Kasumi-1 (cell line): Measurements from ENCODE around the gene MORN2.

ENCODE experiments used
- DNase-seq, 2 experiments: peaks; one replicate each; lab custom pipeline; 2025; lab: John Stamatoyannopoulos, UW

The MORN2 gene

GRCh38 chr2:38875576-38876367 is at the start of gene MORN2, which contains the start of gene DHX57:
Gene MORN2 (plus strand): TSS chr2:38875976.
Gene DHX57 (minus strand): TSS chr2:38875934. CDS start chr2:38868405, 7,529 bp downstream.
- DNase-seq, result peak; percentile 69 to 73

- peak in 1 of 2 experiments; percentile 11 for DNase-seq
Measured at GRCh38 chr2:38827539-38828145, 48.1 kb upstream of the MORN2 start.

DNA sequence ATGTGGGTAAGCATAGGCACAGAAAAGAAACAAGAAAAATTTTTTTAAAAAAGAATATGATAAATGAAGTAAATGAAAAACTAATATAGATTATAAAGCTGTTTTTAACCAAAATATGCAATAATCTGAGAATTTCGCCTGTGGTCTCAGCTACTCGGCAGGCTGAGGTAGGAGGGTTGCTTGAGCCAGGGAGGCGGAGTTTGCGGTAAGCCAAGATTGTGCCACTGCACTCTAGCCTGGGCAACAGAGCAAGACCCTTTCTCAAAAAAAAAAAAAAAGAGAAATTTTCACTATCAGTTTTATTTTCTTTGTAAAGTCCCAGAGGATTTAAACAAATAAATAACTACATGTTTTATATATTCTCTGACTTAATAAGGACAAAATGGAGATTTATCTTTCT is 47.3 kb upstream of the MORN2 start:
- DNase-seq, result no peak

DNA sequence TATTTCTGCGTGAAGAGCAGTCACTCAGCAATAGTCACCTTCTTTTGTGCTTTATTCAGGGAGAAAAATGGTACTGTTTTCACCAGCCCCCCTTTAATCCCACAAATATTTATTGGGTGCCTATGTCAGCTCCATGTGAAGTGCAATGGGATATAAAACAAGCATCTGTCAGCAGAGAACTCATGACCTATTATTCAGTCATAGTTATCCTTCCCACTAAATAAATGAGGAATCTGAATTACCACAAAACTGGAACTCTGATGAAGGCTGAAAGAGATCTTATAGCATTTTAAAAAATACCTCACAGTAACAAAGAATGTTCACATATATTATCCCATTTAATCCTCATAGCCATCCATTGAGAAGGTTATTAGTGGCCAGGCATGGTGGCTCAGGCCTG is 45.8 kb upstream of the MORN2 start:
- no peak for DNase-seq

DNA sequence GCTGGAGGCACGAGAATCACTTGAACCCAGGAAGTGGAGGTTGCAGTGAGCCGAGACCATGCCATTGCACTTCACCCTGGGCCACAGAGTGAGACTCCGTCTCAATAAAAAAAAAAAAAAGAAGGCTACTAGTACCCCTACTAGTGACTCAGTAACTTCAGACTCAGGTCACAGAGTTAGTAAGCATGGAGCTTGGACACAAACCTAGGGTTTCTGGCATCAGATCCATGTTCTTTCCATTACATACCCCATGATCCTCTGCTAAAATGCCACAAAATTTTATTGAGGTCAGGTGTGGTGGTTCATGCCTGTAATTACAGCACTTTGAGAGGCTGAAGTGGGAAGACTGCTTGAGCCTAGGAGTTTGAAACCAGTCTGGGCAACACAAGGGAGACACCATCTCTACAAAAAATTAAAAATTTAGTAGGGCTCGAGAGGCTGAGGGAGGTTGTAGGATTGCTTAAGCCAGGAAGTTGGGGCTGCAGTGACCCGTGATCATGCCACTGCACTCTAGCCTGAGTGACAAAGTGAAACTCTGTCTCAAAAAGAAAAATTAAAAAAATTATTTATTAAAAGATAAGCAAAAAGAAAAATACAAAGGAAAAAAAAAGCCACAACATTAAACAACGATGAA is 45.1 kb upstream of the MORN2 start:
- no peak for DNase-seq

GRCh38 chr2:38835015-38835601 is 40.7 kb upstream of the MORN2 start:
- DNase-seq, result peak; percentile 20 to 22

DNA sequence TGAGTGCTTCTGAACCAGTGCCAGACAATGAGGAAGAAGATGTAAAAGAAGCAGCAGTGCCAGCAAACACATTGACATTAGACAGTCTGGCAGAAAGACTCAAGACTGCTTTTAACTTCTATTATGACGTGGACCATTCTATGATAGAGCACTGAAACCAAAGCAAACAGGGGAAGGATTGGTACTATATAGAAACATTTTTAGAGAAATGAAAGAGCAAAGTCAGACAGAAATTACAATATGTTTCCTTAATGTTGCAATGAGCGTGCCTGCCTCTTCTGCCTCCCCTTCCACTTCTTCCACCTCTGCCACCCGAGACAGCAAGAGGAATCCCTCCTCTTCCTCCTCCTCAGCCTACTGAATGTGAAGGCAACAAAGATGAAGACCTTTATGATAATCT is 39.8 kb upstream of the MORN2 start:
- no peak for DNase-seq

GRCh38 chr2:38836791-38837190 is 39.0 kb upstream of the MORN2 start:
- DNase-seq, result no peak

GRCh38 chr2:38850045-38850444 is 25.7 kb upstream of the MORN2 start:
- no peak for DNase-seq

- no peak for DNase-seq
Measured at GRCh38 chr2:38856165-38856564, 19.6 kb upstream of the MORN2 start.

DNA sequence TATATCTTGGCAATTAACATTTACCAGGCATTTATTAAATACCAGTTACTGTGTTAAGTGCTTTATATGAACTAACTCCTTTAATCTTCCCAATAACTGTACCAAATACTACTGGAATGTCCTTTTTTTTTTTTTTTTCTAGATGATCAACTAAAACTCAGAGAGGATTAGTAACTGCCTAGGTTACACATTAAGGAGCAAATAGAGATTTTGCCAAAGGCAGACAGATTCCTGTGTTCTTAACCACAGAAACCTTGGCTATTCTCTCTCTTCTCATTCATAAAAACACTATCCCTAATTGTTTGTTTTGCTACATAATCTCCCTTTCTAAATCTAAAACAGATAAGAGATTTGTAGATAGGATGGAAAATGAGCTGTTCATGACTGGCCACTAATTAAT is 13.3 kb upstream of the MORN2 start:
- DNase-seq, result no peak

- no peak for DNase-seq
Measured at GRCh38 chr2:38863061-38863695, 12.6 kb upstream of the MORN2 start.

DNA sequence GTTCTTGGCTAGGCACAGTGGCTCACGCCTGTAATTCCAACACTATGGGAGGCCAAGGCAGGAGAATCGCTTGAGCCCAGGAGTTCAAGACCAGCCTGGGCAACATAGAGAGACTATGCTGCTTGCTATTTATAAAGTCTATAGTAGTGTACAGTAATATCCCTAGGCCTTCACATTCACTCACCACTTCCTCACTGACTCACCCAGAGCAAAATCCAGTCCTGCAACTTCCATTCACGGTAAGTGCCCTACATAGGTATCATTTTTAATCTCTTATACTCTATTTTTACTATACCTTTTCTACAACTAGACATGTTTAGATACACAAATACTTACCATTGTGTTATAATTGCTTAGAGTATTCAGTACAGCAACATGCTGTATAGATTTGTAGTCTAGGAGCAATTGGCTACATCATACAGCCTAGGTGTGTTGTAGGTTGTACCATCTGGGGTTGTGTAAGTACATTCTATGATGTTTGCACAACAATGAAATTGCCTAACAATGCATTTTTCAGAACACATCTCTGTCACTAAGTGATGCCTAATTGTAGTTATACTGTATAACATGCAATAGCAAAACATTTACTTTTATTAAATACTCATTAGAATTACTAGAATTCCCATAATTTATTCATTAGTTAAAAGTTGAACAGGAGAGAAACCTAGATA is 8.9 kb upstream of the MORN2 start:
- peak; percentile 4 to 11 for DNase-seq

GRCh38 chr2:38871432-38871831 is 4.3 kb upstream of the MORN2 start:
- no peak for DNase-seq

- no peak for DNase-seq
Measured at GRCh38 chr2:38873763-38874162, 2.0 kb upstream of the MORN2 start.

DNA sequence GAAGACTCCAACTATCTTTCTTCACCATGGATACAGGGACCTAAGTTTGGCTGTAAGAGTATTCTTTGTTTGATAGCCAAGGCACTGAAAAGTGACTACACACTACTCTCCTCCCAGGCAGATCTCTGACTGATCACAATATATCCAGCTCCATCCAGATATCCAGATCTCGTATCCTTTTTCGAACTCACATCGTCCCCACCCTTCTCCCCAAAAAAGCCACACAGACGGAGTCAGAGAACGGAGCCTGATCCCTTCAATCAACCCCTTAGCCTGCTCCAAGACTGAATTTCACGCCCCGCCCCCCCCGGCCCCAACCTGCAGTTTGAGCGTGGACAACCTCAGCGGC is 575 bp upstream of the MORN2 start:
- DNase-seq, result no peak

DNA sequence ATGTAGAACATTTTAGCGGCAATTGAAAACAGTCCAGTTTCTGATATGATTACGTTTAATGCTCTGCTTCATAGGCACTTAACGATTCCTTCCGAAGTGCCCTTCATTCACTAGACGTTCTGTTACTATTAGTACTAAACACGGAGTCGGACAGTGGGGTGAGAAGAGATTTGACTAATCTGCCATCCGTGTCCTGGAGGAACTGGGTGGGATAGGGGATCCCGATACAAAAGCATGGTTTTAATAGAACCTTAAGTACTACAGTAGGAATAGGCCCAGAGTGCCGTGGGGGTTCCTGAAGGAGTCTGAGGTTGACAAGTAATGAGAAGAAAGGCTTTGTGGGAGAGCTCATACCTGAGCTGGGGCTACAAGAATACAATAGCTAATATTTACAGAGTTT is 631 bp downstream of the MORN2 start:
- DNase-seq, result no peak

GRCh38 chr2:38886063-38886462 is 10.3 kb downstream of the MORN2 start:
- no peak for DNase-seq

GRCh38 chr2:38887347-38887746 is 11.6 kb downstream of the MORN2 start:
- no peak for DNase-seq

DNA sequence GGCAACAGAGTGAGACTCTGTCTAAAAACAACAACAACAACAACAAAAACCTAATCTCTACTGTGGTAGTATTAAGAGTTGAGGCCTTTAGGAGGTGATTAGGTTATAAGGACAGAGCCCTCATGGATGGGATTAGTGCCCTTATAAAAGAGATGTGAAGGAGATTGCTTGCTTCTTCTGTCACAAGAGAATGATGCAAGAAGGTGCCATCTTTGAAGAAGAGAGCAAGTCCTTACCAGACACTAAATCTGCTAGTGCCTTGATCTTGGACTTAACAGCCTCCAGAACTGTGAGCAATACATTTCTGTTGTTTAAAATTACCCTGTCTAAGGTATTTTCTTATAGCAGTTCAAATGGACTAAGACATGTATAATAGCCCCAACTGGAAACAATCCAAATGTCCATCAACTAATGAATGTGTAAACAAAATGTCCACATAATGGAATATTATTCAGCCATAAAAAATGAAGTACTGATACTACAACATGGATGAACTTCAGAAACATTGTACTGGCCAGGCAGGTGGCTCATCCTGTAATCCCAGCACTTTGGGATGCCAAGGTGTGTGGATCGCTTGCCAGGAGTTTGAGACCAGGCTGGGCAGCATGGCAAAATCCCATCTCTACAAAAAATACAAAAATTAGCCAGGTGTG is 12.3 kb downstream of the MORN2 start:
- DNase-seq, result no peak

DNA sequence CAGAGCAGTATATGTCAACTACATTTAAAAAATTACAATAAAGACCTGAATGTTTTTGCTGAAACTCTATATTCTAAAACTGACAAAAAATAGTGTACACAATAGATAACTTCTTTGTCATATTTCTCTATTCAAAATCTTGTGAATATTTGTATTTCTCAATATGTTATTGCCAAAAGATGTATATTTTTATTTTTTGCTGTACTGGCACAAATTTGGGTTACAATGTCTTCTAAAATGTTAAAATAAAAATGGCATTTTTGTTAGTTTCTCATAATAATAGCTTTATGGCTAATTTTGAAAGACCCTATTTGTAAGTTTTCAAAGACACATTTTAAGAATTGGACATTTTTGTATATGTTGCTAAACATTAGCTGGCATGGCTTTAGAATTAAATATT is 13.3 kb downstream of the MORN2 start:
- DNase-seq, result no peak
